ENCODE results near the gene SMLR1. TPM values are rescaled to one million over a fixed set of nuclear protein-coding genes. Genes with fewer than 3 reads are reported as not detected.

The SMLR1 gene
- total and polyA plus RNA-seq, 4 donors, result 20.8 to 65.2 (median 39.6) TPM

GRCh38 chr6:130858054-130858453 lies 30.8 kb downstream of the SMLR1 start:
- no peak overlapping the region for H3K9ac ChIP-seq (ENCODE audit: low read depth in 1 of 2, low read length in 2 of 2)
- H3K9me3 ChIP-seq (ENCODE audit: control insufficient read depth in 4 of 4, low read length in 3 of 4), result no peaks in the 10 kb centered on the region
- peaks cover 0 to 19% (median 16%) of the 10 kb centered on the region in 4 donors for H3K4me1 ChIP-seq (ENCODE audit: control insufficient read depth in 4 of 4, insufficient read depth in 4 of 4, low read length in 3 of 4)
- no peak overlapping the region for H3K4me3 ChIP-seq (ENCODE audit: low read depth in 1 of 3, low read length in 3 of 3)
- TF ChIP-seq FOXA2 (IDR thresholded peaks at IDR 0.05) (no peak), FOXA1 (IDR thresholded peaks at IDR 0.05) (no peak), CTCF (IDR thresholded peaks at IDR 0.05; ENCODE audit: low read depth, low read length, missing input control) (no peak), HNF4G (IDR thresholded peaks at IDR 0.05) (no peak), GABPA (IDR thresholded peaks at IDR 0.05 in 1 of 2, conservative IDR thresholded peaks at IDR 0.05 in 1 of 2) (no peak)
- no peak for DNase-seq (ENCODE audit: low spot score)
- no peak overlapping the region for H3K27ac ChIP-seq (ENCODE audit: low read depth in 1 of 2, low read length in 2 of 2)
- 81% methylated on average over 4 of the region's 4 CpGs for WGBS
- no peaks in the 10 kb centered on the region for H3K27me3 ChIP-seq (ENCODE audit: control insufficient read depth in 4 of 4, insufficient read depth in 4 of 4, low read length in 3 of 4)
- no peaks in the 10 kb centered on the region for H3K36me3 ChIP-seq (ENCODE audit: control insufficient read depth in 4 of 4, insufficient read depth in 3 of 4, low read depth in 1 of 4, low read length in 3 of 4)

- Histone ChIP-seq H3K9me3 (ENCODE audit: control insufficient read depth in 4 of 4, low read length in 3 of 4) (no peaks in the 10 kb centered on the region), H3K27me3 (ENCODE audit: control insufficient read depth in 4 of 4, insufficient read depth in 4 of 4, low read length in 3 of 4) (no peaks in the 10 kb centered on the region), H3K36me3 (ENCODE audit: control insufficient read depth in 4 of 4, insufficient read depth in 3 of 4, low read depth in 1 of 4, low read length in 3 of 4) (no peaks in the 10 kb centered on the region), H3K27ac (ENCODE audit: low read depth in 1 of 2, low read length in 2 of 2) (no peak overlapping the region), H3K9ac (ENCODE audit: low read depth in 1 of 2, low read length in 2 of 2) (no peak overlapping the region), H3K4me3 (ENCODE audit: low read depth in 1 of 3, low read length in 3 of 3) (no peak overlapping the region), H3K4me1 (ENCODE audit: control insufficient read depth in 4 of 4, insufficient read depth in 4 of 4, low read length in 3 of 4) (peaks cover 0 to 19% (median 16%) of the 10 kb centered on the region in 4 donors)
- TF ChIP-seq NR2F2 (IDR thresholded peaks at IDR 0.05) (no peak), RXRA (IDR thresholded peaks at IDR 0.05) (no peak), GABPA (IDR thresholded peaks at IDR 0.05 in 1 of 2, conservative IDR thresholded peaks at IDR 0.05 in 1 of 2) (no peak), MAX (IDR thresholded peaks at IDR 0.05) (no peak), FOXA1 (IDR thresholded peaks at IDR 0.05) (no peak), JUND (IDR thresholded peaks at IDR 0.05) (no peak), EGR1 (IDR thresholded peaks at IDR 0.05; ENCODE audit: low read depth in 2 of 2) (no peak), HNF4A (conservative IDR thresholded peaks at IDR 0.05) (no peak), RAD21 (IDR thresholded peaks at IDR 0.05) (no peak), ATF3 (IDR thresholded peaks at IDR 0.05) (no peak), HNF4G (IDR thresholded peaks at IDR 0.05) (no peak), SP1 (IDR thresholded peaks at IDR 0.05) (no peak), ZBTB33 (IDR thresholded peaks at IDR 0.05) (no peak), FOXA2 (IDR thresholded peaks at IDR 0.05) (no peak), REST (IDR thresholded peaks at IDR 0.05) (no peak)
- WGBS, result 60% methylated on average over 2 of the region's 2 CpGs
- no peak for DNase-seq (ENCODE audit: low spot score)
Measured at GRCh38 chr6:130858498-130859160, 31.4 kb downstream of the SMLR1 start.

Data from liver (tissue), 9 donors.